HepG2 (cell line): ENCODE measurements around the gene SNRPD3. TPM values are rescaled to one million over a fixed set of nuclear protein-coding genes. Genes with fewer than 3 reads are reported as not detected.

Source experiments
- CBX2 ChIP-seq, 2 experiments: fragments of 200-600 bp in 1 of 2; sonication (generic); formaldehyde crosslinking in 1 of 2; IDR thresholded peaks; 2 replicates each; pipeline versions ENCODE4 v1.7.0 to v1.8.1; 2018 to 2022; ENCODE audit warnings: low read depth in 2 of 2, low read length in 1 of 2, mild to moderate bottlenecking in 1 of 2, missing genetic modification reagents in 1 of 2
- DNMT1 ChIP-seq: sonication (generic); formaldehyde crosslinking; IDR thresholded peaks from 2 replicates; pipeline ENCODE4 v1.5.1; 2020; ENCODE audit warnings: mild to moderate bottlenecking, missing genetic modification reagents
- ELF3 ChIP-seq: IDR thresholded peaks from 2 replicates; pipeline ENCODE4 v1.6.1; 2016; ENCODE audit warnings: missing genetic modification reagents, missing compliant biosample characterization
- HNF4A ChIP-seq: sonication (generic); formaldehyde crosslinking; IDR thresholded peaks from 2 replicates; pipeline ENCODE4 v1.4.0; 2020; ENCODE audit warnings: missing genetic modification reagents
- NFE2L2 ChIP-seq: fragments of 150-350 bp; IDR thresholded peaks from 2 replicates; pipeline ENCODE4 v1.6.1; 2014; ENCODE audit warnings: low read length
- PAF1 ChIP-seq: IDR thresholded peaks from 2 replicates; pipeline ENCODE4 v1.6.1; 2016; ENCODE audit warnings: missing genetic modification reagents, missing compliant biosample characterization
- RFX1 ChIP-seq: fragments of 450-650 bp; IDR thresholded peaks from 2 replicates; pipeline ENCODE4 v1.6.1; 2017
- TBP ChIP-seq: sonication (generic); formaldehyde crosslinking; IDR thresholded peaks from 2 replicates; pipeline ENCODE4 v1.5.0; 2020; ENCODE audit warnings: missing genetic modification reagents
- ZKSCAN8 ChIP-seq: IDR thresholded peaks from 2 replicates; pipeline ENCODE4 v1.6.1; 2016; ENCODE audit warnings: borderline replicate concordance, missing genetic modification reagents, missing compliant biosample characterization
- ZNF343 ChIP-seq: sonication (generic); formaldehyde crosslinking; IDR thresholded peaks from 2 replicates; pipeline ENCODE4 v1.4.0; 2020; ENCODE audit warnings: mild to moderate bottlenecking, missing genetic modification reagents
- ZNF777 ChIP-seq: sonication (generic); formaldehyde crosslinking; IDR thresholded peaks from 2 replicates; pipeline ENCODE4 v1.4.0; 2020; ENCODE audit warnings: missing genetic modification reagents
- polyA plus RNA-seq, 8 experiments: library from polyadenylated mRNA; depleted of rRNA in 3 of 8; stranded (reverse) in 7 of 8; unstranded in 1 of 8; fragments of >200 nt; fragmentation: Illumina TruSeq in 4 of 8; extraction: Trizol in 4 of 8; gene quantifications; 2 replicates each; pipeline versions ENCODE4 v1.2.1 to v1.2.3, GENCODE V29; 2011 to 2016; ENCODE audit warnings: low read depth in 4 of 8, missing spikeins in 1 of 8, mixed read lengths in 1 of 8; ENCODE audit not compliant: insufficient read depth in 1 of 8
- total RNA-seq, 5 experiments: library from RNA; depleted of rRNA; stranded (reverse); fragments of >200 nt; fragmentation: Illumina TruSeq; extraction: Trizol; gene quantifications; 2 replicates each; pipeline ENCODE4 v1.2.3, GENCODE V29; 2016; ENCODE audit warnings: low read depth in 1 of 5
- TF ChIP-seq, protein P1 (sequence below): sonication (generic); formaldehyde crosslinking; IDR thresholded peaks from 2 replicates; pipeline ENCODE4 v1.5.0; 2020; ENCODE audit warnings: mild to moderate bottlenecking, missing genetic modification reagents
- TF ChIP-seq, protein P2 (sequence below): sonication (generic); formaldehyde crosslinking; IDR thresholded peaks from 2 replicates; pipeline ENCODE4 v1.5.0; 2020; ENCODE audit warnings: missing genetic modification reagents
- TF ChIP-seq, protein P3 (sequence below): sonication (generic); formaldehyde crosslinking; IDR thresholded peaks from 2 replicates; pipeline ENCODE4 v1.4.0; 2020; ENCODE audit warnings: missing genetic modification reagents
- TF ChIP-seq, protein P4 (sequence below): sonication (generic); formaldehyde crosslinking; conservative IDR thresholded peaks from 2 replicates; pipeline ENCODE4 v1.8.0; 2022; ENCODE audit warnings: mild to moderate bottlenecking, moderate library complexity, missing genetic modification reagents
- TF ChIP-seq, protein P5 (sequence below): IDR thresholded peaks from 2 replicates; pipeline ENCODE4 v1.6.1; 2016
- TF ChIP-seq, protein P6 (sequence below): sonication (generic); formaldehyde crosslinking; IDR thresholded peaks from 2 replicates; pipeline ENCODE4 v1.8.0; 2022; ENCODE audit warnings: mild to moderate bottlenecking, missing genetic modification reagents, moderate library complexity
- TF ChIP-seq, protein P7 (sequence below): sonication (generic); formaldehyde crosslinking; IDR thresholded peaks from 2 replicates; pipeline ENCODE4 v1.4.0; 2020; ENCODE audit warnings: missing genetic modification reagents

Gene SNRPD3
- total and polyA plus RNA-seq, 2 of the 13 experiments (the other 11 are each of a cell fraction or from before 2014, with no cell fraction given), result 110 to 209 TPM

DNA sequence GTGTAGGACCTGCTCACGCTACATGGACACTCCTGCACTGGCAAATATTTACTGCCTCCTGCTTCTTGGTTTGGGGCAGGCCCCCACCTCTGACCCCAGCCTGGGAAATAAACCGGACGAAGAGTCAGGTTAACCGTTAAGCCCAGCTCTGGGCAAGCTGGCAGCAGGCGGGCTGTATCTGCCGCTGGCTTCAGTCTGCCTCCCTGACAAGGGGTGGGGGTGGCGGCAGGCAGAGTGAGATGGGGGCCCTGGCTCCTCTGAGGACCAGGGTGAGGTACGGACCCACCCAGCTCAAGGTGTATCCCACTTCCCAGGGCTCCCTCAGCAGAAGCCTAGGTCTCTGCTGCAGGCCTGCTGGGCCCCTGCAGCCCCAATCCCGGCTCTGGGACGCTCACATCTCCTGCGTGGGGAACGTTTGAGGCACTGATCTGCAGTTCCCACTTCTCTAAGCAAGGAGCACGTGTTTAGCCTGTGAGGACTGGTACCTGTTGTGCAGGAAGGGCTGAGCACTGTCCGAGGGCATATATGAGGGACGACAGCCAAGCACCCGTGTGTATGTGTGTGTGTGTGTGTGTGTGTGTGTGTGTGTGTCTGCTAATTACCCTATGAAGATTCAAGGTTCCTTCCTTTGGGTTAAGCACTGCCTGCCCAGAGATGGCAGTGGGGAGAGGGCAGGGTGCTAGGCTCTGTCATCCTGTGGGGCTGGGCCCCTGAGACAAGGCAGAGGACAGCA, 38.2 kb downstream of the SNRPD3 start (continued):
- TF ChIP-seq, protein P1, sequence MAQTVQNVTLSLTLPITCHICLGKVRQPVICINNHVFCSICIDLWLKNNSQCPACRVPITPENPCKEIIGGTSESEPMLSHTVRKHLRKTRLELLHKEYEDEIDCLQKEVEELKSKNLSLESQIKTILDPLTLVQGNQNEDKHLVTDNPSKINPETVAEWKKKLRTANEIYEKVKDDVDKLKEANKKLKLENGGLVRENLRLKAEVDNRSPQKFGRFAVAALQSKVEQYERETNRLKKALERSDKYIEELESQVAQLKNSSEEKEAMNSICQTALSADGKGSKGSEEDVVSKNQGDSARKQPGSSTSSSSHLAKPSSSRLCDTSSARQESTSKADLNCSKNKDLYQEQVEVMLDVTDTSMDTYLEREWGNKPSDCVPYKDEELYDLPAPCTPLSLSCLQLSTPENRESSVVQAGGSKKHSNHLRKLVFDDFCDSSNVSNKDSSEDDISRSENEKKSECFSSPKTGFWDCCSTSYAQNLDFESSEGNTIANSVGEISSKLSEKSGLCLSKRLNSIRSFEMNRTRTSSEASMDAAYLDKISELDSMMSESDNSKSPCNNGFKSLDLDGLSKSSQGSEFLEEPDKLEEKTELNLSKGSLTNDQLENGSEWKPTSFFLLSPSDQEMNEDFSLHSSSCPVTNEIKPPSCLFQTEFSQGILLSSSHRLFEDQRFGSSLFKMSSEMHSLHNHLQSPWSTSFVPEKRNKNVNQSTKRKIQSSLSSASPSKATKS, result no peak
- TF ChIP-seq CBX2 (IDR thresholded peaks at IDR 0.05; ENCODE audit: low read depth, low read length), result no peak
- TF ChIP-seq CBX2 (CRISPR knock-in tag; IDR thresholded peaks at IDR 0.05; ENCODE audit: low read depth), result no peak
- no peak for TF ChIP-seq ZNF777 (CRISPR knock-in tag)
- TF ChIP-seq RFX1, result no peak
- peak; percentile 63 for TF ChIP-seq HNF4A
- no peak for TF ChIP-seq TBP (CRISPR knock-in tag)
- peak; percentile 68; the same call in 1 of the 2 replicates for TF ChIP-seq PAF1 (CRISPR knock-in tag)
- TF ChIP-seq, protein P2, sequence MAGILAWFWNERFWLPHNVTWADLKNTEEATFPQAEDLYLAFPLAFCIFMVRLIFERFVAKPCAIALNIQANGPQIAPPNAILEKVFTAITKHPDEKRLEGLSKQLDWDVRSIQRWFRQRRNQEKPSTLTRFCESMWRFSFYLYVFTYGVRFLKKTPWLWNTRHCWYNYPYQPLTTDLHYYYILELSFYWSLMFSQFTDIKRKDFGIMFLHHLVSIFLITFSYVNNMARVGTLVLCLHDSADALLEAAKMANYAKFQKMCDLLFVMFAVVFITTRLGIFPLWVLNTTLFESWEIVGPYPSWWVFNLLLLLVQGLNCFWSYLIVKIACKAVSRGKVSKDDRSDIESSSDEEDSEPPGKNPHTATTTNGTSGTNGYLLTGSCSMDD, result no peak
- TF ChIP-seq, protein P3, sequence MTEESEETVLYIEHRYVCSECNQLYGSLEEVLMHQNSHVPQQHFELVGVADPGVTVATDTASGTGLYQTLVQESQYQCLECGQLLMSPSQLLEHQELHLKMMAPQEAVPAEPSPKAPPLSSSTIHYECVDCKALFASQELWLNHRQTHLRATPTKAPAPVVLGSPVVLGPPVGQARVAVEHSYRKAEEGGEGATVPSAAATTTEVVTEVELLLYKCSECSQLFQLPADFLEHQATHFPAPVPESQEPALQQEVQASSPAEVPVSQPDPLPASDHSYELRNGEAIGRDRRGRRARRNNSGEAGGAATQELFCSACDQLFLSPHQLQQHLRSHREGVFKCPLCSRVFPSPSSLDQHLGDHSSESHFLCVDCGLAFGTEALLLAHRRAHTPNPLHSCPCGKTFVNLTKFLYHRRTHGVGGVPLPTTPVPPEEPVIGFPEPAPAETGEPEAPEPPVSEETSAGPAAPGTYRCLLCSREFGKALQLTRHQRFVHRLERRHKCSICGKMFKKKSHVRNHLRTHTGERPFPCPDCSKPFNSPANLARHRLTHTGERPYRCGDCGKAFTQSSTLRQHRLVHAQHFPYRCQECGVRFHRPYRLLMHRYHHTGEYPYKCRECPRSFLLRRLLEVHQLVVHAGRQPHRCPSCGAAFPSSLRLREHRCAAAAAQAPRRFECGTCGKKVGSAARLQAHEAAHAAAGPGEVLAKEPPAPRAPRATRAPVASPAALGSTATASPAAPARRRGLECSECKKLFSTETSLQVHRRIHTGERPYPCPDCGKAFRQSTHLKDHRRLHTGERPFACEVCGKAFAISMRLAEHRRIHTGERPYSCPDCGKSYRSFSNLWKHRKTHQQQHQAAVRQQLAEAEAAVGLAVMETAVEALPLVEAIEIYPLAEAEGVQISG (CRISPR knock-in tag), result peak; percentile 50; the same call in 1 of the 2 replicates
- no peak for TF ChIP-seq NFE2L2
- TF ChIP-seq DNMT1 (CRISPR knock-in tag), result no peak
- TF ChIP-seq, protein P4, sequence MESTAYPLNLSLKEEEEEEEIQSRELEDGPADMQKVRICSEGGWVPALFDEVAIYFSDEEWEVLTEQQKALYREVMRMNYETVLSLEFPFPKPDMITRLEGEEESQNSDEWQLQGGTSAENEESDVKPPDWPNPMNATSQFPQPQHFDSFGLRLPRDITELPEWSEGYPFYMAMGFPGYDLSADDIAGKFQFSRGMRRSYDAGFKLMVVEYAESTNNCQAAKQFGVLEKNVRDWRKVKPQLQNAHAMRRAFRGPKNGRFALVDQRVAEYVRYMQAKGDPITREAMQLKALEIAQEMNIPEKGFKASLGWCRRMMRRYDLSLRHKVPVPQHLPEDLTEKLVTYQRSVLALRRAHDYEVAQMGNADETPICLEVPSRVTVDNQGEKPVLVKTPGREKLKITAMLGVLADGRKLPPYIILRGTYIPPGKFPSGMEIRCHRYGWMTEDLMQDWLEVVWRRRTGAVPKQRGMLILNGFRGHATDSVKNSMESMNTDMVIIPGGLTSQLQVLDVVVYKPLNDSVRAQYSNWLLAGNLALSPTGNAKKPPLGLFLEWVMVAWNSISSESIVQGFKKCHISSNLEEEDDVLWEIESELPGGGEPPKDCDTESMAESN (CRISPR knock-in tag), result 0 out of 2 replicates have a peak, but pooled peaks have one; percentile 2
- no peak for TF ChIP-seq ZKSCAN8
- no peak for TF ChIP-seq ZNF343 (CRISPR knock-in tag)
- TF ChIP-seq, protein P5, sequence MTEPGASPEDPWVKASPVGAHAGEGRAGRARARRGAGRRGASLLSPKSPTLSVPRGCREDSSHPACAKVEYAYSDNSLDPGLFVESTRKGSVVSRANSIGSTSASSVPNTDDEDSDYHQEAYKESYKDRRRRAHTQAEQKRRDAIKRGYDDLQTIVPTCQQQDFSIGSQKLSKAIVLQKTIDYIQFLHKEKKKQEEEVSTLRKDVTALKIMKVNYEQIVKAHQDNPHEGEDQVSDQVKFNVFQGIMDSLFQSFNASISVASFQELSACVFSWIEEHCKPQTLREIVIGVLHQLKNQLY (CRISPR knock-in tag), result 0 out of 2 replicates have a peak, but pooled peaks have one; percentile 17
- TF ChIP-seq ELF3, result peak; percentile 27; the same call in 1 of the 2 replicates
- TF ChIP-seq, protein P6, sequence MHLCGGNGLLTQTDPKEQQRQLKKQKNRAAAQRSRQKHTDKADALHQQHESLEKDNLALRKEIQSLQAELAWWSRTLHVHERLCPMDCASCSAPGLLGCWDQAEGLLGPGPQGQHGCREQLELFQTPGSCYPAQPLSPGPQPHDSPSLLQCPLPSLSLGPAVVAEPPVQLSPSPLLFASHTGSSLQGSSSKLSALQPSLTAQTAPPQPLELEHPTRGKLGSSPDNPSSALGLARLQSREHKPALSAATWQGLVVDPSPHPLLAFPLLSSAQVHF, result no peak
- TF ChIP-seq, protein P7, sequence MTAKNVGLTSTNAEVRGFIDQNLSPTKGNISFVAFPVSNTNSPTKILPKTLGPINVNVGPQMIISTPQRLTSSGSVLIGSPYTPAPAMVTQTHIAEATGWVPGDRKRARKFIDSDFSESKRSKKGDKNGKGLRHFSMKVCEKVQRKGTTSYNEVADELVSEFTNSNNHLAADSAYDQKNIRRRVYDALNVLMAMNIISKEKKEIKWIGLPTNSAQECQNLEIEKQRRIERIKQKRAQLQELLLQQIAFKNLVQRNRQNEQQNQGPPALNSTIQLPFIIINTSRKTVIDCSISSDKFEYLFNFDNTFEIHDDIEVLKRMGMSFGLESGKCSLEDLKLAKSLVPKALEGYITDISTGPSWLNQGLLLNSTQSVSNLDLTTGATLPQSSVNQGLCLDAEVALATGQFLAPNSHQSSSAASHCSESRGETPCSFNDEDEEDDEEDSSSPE (CRISPR knock-in tag), result 0 out of 2 replicates have a peak, but pooled peaks have one; percentile 18
